ENCODE results near the gene RECQL5.

RECQL5 gene

GRCh38 chr17:75614006-75614405, 52.9 kb downstream of the RECQL5 start:
- Histone ChIP-seq H3K4me1 (ENCODE audit: control insufficient read depth in 2 of 2, insufficient read depth in 2 of 2, low read length in 2 of 2) (peaks cover 56 to 73% of the 10 kb centered on the region in 2 donors), H3K9me3 (ENCODE audit: control insufficient read depth in 2 of 2, low read length in 2 of 2) (no peaks in the 10 kb centered on the region), H3K4me3 (ENCODE audit: low read length in 2 of 2) (no peak overlapping the region), H3K27me3 (ENCODE audit: control insufficient read depth in 2 of 2, insufficient read depth in 2 of 2, low read length in 2 of 2) (no peaks in the 10 kb centered on the region), H3K36me3 (ENCODE audit: control insufficient read depth in 2 of 2, insufficient read depth in 2 of 2, low read length in 2 of 2) (peaks cover 28 to 35% of the 10 kb centered on the region in 2 donors), H3K27ac (ENCODE audit: low read depth in 2 of 2, low read length in 2 of 2) (peak overlapping the region in 1 of 2 donors; percentile 17), H3K9ac (ENCODE audit: low read depth in 1 of 2, low read length in 2 of 2) (no peak overlapping the region)

GRCh38 chr17:75612906-75613626, 53.9 kb downstream of the RECQL5 start:
- Histone ChIP-seq H3K9ac (ENCODE audit: low read depth in 1 of 2, low read length in 2 of 2) (peak overlapping the region in 1 of 2 donors; percentile 80), H3K9me3 (ENCODE audit: control insufficient read depth in 2 of 2, low read length in 2 of 2) (no peaks in the 10 kb centered on the region), H3K36me3 (ENCODE audit: control insufficient read depth in 2 of 2, insufficient read depth in 2 of 2, low read length in 2 of 2) (peaks cover 24 to 27% of the 10 kb centered on the region in 2 donors), H3K4me1 (ENCODE audit: control insufficient read depth in 2 of 2, insufficient read depth in 2 of 2, low read length in 2 of 2) (peaks cover 53 to 72% of the 10 kb centered on the region in 2 donors), H3K27ac (ENCODE audit: low read depth in 2 of 2, low read length in 2 of 2) (peak overlapping the region; percentile 89 to 94), H3K27me3 (ENCODE audit: control insufficient read depth in 2 of 2, insufficient read depth in 2 of 2, low read length in 2 of 2) (no peaks in the 10 kb centered on the region), H3K4me3 (ENCODE audit: low read length in 2 of 2) (peak overlapping the region; percentile 7 to 14)

- Histone ChIP-seq H3K27ac (ENCODE audit: low read depth in 2 of 2, low read length in 2 of 2) (peak overlapping the region; percentile 89 to 94), H3K9me3 (ENCODE audit: control insufficient read depth in 2 of 2, low read length in 2 of 2) (no peaks in the 10 kb centered on the region), H3K4me1 (ENCODE audit: control insufficient read depth in 2 of 2, insufficient read depth in 2 of 2, low read length in 2 of 2) (peaks cover 43 to 66% of the 10 kb centered on the region in 2 donors), H3K4me3 (ENCODE audit: low read length in 2 of 2) (peak overlapping the region; percentile 65 to 67), H3K27me3 (ENCODE audit: control insufficient read depth in 2 of 2, insufficient read depth in 2 of 2, low read length in 2 of 2) (no peaks in the 10 kb centered on the region), H3K36me3 (ENCODE audit: control insufficient read depth in 2 of 2, insufficient read depth in 2 of 2, low read length in 2 of 2) (peaks cover 22 to 23% of the 10 kb centered on the region in 2 donors), H3K9ac (ENCODE audit: low read depth in 1 of 2, low read length in 2 of 2) (peak overlapping the region; percentile 74 to 80)
These were observed 55.0 kb downstream of the RECQL5 start for GRCh38 chr17:75611851-75612429.

GRCh38 chr17:75610103-75610984, 56.6 kb downstream of the RECQL5 start:
- no peaks in the 10 kb centered on the region for H3K9me3 ChIP-seq (ENCODE audit: control insufficient read depth in 2 of 2, low read length in 2 of 2)
- H3K27me3 ChIP-seq (ENCODE audit: control insufficient read depth in 2 of 2, insufficient read depth in 2 of 2, low read length in 2 of 2) = no peaks in the 10 kb centered on the region
- H3K9ac ChIP-seq (ENCODE audit: low read depth in 1 of 2, low read length in 2 of 2) = peak overlapping the region; percentile 74 to 80
- H3K4me1 ChIP-seq (ENCODE audit: control insufficient read depth in 2 of 2, insufficient read depth in 2 of 2, low read length in 2 of 2) = peaks cover 32 to 56% of the 10 kb centered on the region in 2 donors
- peaks cover 11 to 12% of the 10 kb centered on the region in 2 donors for H3K36me3 ChIP-seq (ENCODE audit: control insufficient read depth in 2 of 2, insufficient read depth in 2 of 2, low read length in 2 of 2)
- H3K27ac ChIP-seq (ENCODE audit: low read depth in 2 of 2, low read length in 2 of 2) = peak overlapping the region; percentile 89 to 94
- H3K4me3 ChIP-seq (ENCODE audit: low read length in 2 of 2) = peak overlapping the region; percentile 65 to 67

- Histone ChIP-seq H3K4me1 (ENCODE audit: control insufficient read depth in 2 of 2, insufficient read depth in 2 of 2, low read length in 2 of 2) (peaks cover 29 to 49% of the 10 kb centered on the region in 2 donors), H3K4me3 (ENCODE audit: low read length in 2 of 2) (no peak overlapping the region), H3K9ac (ENCODE audit: low read depth in 1 of 2, low read length in 2 of 2) (no peak overlapping the region), H3K9me3 (ENCODE audit: control insufficient read depth in 2 of 2, low read length in 2 of 2) (no peaks in the 10 kb centered on the region), H3K27me3 (ENCODE audit: control insufficient read depth in 2 of 2, insufficient read depth in 2 of 2, low read length in 2 of 2) (no peaks in the 10 kb centered on the region), H3K27ac (ENCODE audit: low read depth in 2 of 2, low read length in 2 of 2) (peak overlapping the region; percentile 43 to 65), H3K36me3 (ENCODE audit: control insufficient read depth in 2 of 2, insufficient read depth in 2 of 2, low read length in 2 of 2) (no peaks in the 10 kb centered on the region)
These were observed 59.9 kb downstream of the RECQL5 start for GRCh38 chr17:75607086-75607485.

- no peaks in the 10 kb centered on the region for H3K36me3 ChIP-seq (ENCODE audit: control insufficient read depth in 2 of 2, insufficient read depth in 2 of 2, low read length in 2 of 2)
These were observed 61.2 kb downstream of the RECQL5 start for GRCh38 chr17:75605790-75606189.

GRCh38 chr17:75604034-75604695, 62.8 kb downstream of the RECQL5 start:
- peak overlapping the region in 1 of 2 donors; percentile 33 for H3K9ac ChIP-seq (ENCODE audit: low read depth in 1 of 2, low read length in 2 of 2)
- peak overlapping the region; percentile 61 to 85 for H3K27ac ChIP-seq (ENCODE audit: low read depth in 2 of 2, low read length in 2 of 2)
- H3K27me3 ChIP-seq (ENCODE audit: control insufficient read depth in 2 of 2, insufficient read depth in 2 of 2, low read length in 2 of 2) = no peaks in the 10 kb centered on the region
- H3K4me3 ChIP-seq (ENCODE audit: low read length in 2 of 2) = peak overlapping the region in 1 of 2 donors; percentile 13
- H3K4me1 ChIP-seq (ENCODE audit: control insufficient read depth in 2 of 2, insufficient read depth in 2 of 2, low read length in 2 of 2) = peaks cover 11 to 33% of the 10 kb centered on the region in 2 donors
- no peaks in the 10 kb centered on the region for H3K9me3 ChIP-seq (ENCODE audit: control insufficient read depth in 2 of 2, low read length in 2 of 2)
- H3K36me3 ChIP-seq (ENCODE audit: control insufficient read depth in 2 of 2, insufficient read depth in 2 of 2, low read length in 2 of 2) = no peaks in the 10 kb centered on the region

More at GRCh38 chr17:75605790-75606189, 61.2 kb downstream of the RECQL5 start:
- Histone ChIP-seq H3K27me3 (ENCODE audit: control insufficient read depth in 2 of 2, insufficient read depth in 2 of 2, low read length in 2 of 2) (no peaks in the 10 kb centered on the region), H3K9me3 (ENCODE audit: control insufficient read depth in 2 of 2, low read length in 2 of 2) (no peaks in the 10 kb centered on the region), H3K27ac (ENCODE audit: low read depth in 2 of 2, low read length in 2 of 2) (no peak overlapping the region), H3K4me3 (ENCODE audit: low read length in 2 of 2) (no peak overlapping the region), H3K4me1 (ENCODE audit: control insufficient read depth in 2 of 2, insufficient read depth in 2 of 2, low read length in 2 of 2) (peaks cover 18 to 44% of the 10 kb centered on the region in 2 donors), H3K9ac (ENCODE audit: low read depth in 1 of 2, low read length in 2 of 2) (no peak overlapping the region)

- H3K4me1 ChIP-seq (ENCODE audit: control insufficient read depth in 2 of 2, insufficient read depth in 2 of 2, low read length in 2 of 2) = peaks cover 11 to 33% of the 10 kb centered on the region in 2 donors
- H3K9ac ChIP-seq (ENCODE audit: low read depth in 1 of 2, low read length in 2 of 2) = no peak overlapping the region
- no peaks in the 10 kb centered on the region for H3K36me3 ChIP-seq (ENCODE audit: control insufficient read depth in 2 of 2, insufficient read depth in 2 of 2, low read length in 2 of 2)
- H3K4me3 ChIP-seq (ENCODE audit: low read length in 2 of 2) = no peak overlapping the region
- peak overlapping the region; percentile 61 to 85 for H3K27ac ChIP-seq (ENCODE audit: low read depth in 2 of 2, low read length in 2 of 2)
- H3K9me3 ChIP-seq (ENCODE audit: control insufficient read depth in 2 of 2, low read length in 2 of 2) = no peaks in the 10 kb centered on the region
- no peaks in the 10 kb centered on the region for H3K27me3 ChIP-seq (ENCODE audit: control insufficient read depth in 2 of 2, insufficient read depth in 2 of 2, low read length in 2 of 2)
These were observed 63.8 kb downstream of the RECQL5 start for GRCh38 chr17:75603123-75603522.

- Histone ChIP-seq H3K9me3 (ENCODE audit: control insufficient read depth in 2 of 2, low read length in 2 of 2) (no peaks in the 10 kb centered on the region), H3K9ac (ENCODE audit: low read depth in 1 of 2, low read length in 2 of 2) (no peak overlapping the region), H3K36me3 (ENCODE audit: control insufficient read depth in 2 of 2, insufficient read depth in 2 of 2, low read length in 2 of 2) (no peaks in the 10 kb centered on the region), H3K4me3 (ENCODE audit: low read length in 2 of 2) (no peak overlapping the region), H3K27me3 (ENCODE audit: control insufficient read depth in 2 of 2, insufficient read depth in 2 of 2, low read length in 2 of 2) (no peaks in the 10 kb centered on the region), H3K27ac (ENCODE audit: low read depth in 2 of 2, low read length in 2 of 2) (peak overlapping the region in 1 of 2 donors; percentile 85), H3K4me1 (ENCODE audit: control insufficient read depth in 2 of 2, insufficient read depth in 2 of 2, low read length in 2 of 2) (peaks cover 11 to 31% of the 10 kb centered on the region in 2 donors)
These were observed 64.3 kb downstream of the RECQL5 start for GRCh38 chr17:75602644-75603043.

Data from mucosa of rectum (tissue), 2 donors.